ENCODE data around the gene DYNC1LI2.

The DYNC1LI2 gene

DNA sequence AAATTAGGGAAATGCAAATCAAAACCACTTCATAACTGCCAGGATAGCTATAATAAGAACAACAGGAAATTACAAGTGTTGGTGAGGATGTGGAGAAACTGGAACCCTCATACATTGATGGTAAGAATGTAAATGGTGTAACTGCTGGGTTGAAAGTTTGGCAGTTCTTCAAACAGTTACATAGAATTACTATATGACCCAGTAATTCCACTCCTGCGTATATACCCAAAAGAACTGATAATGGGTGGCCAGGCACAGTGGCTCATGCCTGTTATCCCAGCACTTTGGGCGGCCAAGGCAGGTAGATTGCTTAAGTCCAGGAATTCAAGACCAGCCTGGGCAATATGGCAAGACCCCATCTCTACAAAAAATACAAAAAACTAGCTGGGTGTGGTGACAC is 50.4 kb downstream of the DYNC1LI2 start:
- no peaks in the 10 kb centered on the region for H3K79me2 ChIP-seq (ENCODE audit: low read length)
- H3K4me3 ChIP-seq (ENCODE audit: low read length), result no peak overlapping the region
- H3K36me3 ChIP-seq (replicated peaks; ENCODE audit: low read depth, low read length), result no peaks in the 10 kb centered on the region
- peaks cover 6% of the 10 kb centered on the region for H3K27me3 ChIP-seq (ENCODE audit: low read depth, low read length)
- peaks cover 3% of the 10 kb centered on the region; the same call in 1 of the 2 replicates for H3K4me1 ChIP-seq (ENCODE audit: low read length)
- no peak overlapping the region for H3K27ac ChIP-seq (ENCODE audit: low read length)
- no peak overlapping the region for H3K9ac ChIP-seq (ENCODE audit: low read length)
- TF ChIP-seq, protein P1, sequence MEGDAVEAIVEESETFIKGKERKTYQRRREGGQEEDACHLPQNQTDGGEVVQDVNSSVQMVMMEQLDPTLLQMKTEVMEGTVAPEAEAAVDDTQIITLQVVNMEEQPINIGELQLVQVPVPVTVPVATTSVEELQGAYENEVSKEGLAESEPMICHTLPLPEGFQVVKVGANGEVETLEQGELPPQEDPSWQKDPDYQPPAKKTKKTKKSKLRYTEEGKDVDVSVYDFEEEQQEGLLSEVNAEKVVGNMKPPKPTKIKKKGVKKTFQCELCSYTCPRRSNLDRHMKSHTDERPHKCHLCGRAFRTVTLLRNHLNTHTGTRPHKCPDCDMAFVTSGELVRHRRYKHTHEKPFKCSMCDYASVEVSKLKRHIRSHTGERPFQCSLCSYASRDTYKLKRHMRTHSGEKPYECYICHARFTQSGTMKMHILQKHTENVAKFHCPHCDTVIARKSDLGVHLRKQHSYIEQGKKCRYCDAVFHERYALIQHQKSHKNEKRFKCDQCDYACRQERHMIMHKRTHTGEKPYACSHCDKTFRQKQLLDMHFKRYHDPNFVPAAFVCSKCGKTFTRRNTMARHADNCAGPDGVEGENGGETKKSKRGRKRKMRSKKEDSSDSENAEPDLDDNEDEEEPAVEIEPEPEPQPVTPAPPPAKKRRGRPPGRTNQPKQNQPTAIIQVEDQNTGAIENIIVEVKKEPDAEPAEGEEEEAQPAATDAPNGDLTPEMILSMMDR (IDR thresholded peaks at IDR 0.05; ENCODE audit: low read depth, low read length), result no peak
- H3K4me2 ChIP-seq (ENCODE audit: low read length), result no peak overlapping the region
- no peaks in the 10 kb centered on the region for H3K9me3 ChIP-seq (ENCODE audit: insufficient read depth, low read length)
- H4K20me1 ChIP-seq (ENCODE audit: insufficient read depth, low read length), result no peaks in the 10 kb centered on the region
- H2AFZ ChIP-seq (ENCODE audit: low read depth, low read length), result no peak overlapping the region

DNA sequence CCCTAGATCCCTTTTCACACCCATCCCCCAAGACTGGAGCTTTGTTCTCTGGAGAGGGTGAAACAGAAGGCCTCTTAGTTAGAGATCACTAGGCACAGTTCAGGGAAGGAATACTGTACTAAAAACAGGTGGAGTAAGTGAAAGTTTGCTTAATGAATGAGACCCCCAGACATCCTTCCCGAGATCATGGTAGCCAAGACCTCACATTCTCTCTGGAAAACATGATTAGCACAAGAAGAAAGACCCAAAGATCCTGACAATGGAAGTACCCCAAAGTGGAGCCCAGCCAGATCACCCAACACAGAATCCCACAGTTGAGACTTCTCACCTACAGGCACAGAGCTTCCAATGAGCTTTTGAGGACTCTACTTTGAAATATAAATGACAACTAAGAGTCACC is 51.5 kb downstream of the DYNC1LI2 start:
- H2AFZ ChIP-seq (ENCODE audit: low read depth, low read length), result no peak overlapping the region

DNA sequence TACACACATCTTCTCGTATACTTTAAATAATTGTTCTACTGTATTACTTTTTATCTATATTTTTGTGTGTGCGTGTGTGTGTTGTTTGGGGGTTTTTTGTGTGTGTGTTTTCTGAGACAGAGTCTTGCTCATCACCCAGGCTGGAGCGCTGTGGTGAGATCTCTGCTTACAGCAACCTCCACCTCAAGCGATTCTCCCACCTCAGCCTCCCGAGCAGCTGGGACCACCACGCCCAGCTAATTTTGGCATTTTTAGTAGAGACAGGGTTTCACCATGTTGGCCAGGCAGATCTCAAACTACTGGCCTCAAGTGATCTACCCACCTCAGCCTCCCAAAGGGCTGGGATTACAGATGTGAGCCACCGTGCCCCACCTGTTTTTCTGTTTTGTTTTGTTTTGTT is 53.4 kb downstream of the DYNC1LI2 start:
- H3K4me1 ChIP-seq (ENCODE audit: low read length), result peaks cover 12% of the 10 kb centered on the region
- TF ChIP-seq EZH2phosphoT487 (IDR thresholded peaks at IDR 0.05; ENCODE audit: low read depth), result no peak
- TF ChIP-seq, protein P1 (IDR thresholded peaks at IDR 0.05; ENCODE audit: low read depth, low read length), result no peak
- no peak overlapping the region for H3K4me2 ChIP-seq (ENCODE audit: low read length)
- no peaks in the 10 kb centered on the region for H4K20me1 ChIP-seq (ENCODE audit: insufficient read depth, low read length)
- no peak overlapping the region for H2AFZ ChIP-seq (ENCODE audit: low read depth, low read length)
- H3K4me3 ChIP-seq (ENCODE audit: low read length), result no peak overlapping the region
- no peaks in the 10 kb centered on the region for H3K9me3 ChIP-seq (ENCODE audit: insufficient read depth, low read length)
- no peak overlapping the region for H3K27ac ChIP-seq (ENCODE audit: low read length)
- peaks cover 13% of the 10 kb centered on the region for H3K27me3 ChIP-seq (ENCODE audit: low read depth, low read length)
- no peak overlapping the region for H3K9ac ChIP-seq (ENCODE audit: low read length)
- no peaks in the 10 kb centered on the region for H3K36me3 ChIP-seq (replicated peaks; ENCODE audit: low read depth, low read length)
- no peaks in the 10 kb centered on the region for H3K79me2 ChIP-seq (ENCODE audit: low read length)

More for the DNA sequence above, 51.5 kb downstream of the DYNC1LI2 start:
- Histone ChIP-seq H3K4me1 (ENCODE audit: low read length) (peaks cover 9% of the 10 kb centered on the region), H3K9ac (ENCODE audit: low read length) (no peak overlapping the region), H3K9me3 (ENCODE audit: insufficient read depth, low read length) (no peaks in the 10 kb centered on the region), H3K27me3 (ENCODE audit: low read depth, low read length) (peaks cover 13% of the 10 kb centered on the region), H3K4me2 (ENCODE audit: low read length) (no peak overlapping the region), H4K20me1 (ENCODE audit: insufficient read depth, low read length) (no peaks in the 10 kb centered on the region), H3K27ac (ENCODE audit: low read length) (no peak overlapping the region), H3K79me2 (ENCODE audit: low read length) (no peaks in the 10 kb centered on the region), H3K36me3 (replicated peaks; ENCODE audit: low read depth, low read length) (no peaks in the 10 kb centered on the region), H3K4me3 (ENCODE audit: low read length) (no peak overlapping the region)
- TF ChIP-seq, protein P1 (IDR thresholded peaks at IDR 0.05; ENCODE audit: low read depth, low read length), result no peak
- TF ChIP-seq EZH2phosphoT487 (IDR thresholded peaks at IDR 0.05; ENCODE audit: low read depth), result no peak

DNA sequence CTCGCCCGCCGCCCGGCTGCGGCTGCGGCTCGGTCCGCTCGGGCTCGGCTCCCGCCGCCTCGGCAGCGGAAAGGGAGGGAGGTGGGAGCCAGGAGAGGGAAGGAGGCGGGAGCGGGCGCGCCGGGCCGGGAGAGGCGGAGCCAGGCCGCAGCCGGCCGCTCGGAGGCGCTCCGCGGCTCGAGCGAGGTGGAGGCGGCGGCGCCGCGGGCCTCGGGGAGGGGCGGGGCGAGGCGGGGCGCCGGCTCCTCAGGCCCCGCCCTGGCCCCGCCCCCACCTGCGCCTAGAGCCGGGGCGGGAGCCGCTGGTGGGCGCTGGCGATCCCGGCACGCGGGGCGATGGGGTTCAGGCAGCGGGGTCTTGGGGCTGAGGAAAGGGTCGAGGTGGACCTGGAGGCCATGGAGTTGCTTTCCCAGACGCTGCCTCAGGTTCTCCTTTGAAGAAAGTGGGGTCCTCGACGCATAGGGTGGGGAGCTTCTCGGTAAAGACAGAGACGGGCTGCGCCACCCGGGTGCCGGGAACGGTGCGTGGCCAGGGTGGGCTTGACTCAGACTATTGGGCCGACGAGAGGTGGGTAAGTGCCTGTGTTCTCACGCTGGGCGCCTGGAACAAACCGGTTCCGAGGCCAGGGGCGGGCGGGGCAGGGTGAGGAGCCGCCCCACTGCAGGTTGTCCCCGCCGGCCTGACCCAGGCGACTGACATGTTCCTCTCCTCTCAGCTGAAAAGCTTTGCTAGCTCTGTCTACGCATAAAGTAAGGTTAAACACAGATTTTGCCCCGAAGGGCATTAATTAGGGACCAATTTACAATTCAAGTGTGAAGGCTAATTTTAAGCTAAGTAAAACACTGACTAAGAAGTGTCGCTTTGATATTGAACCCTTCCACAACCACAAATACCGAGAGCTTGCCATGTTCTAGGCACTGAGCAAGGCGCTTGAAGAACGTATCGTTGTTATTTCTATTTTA is 54.5 kb downstream of the DYNC1LI2 start, which contains the start of gene CMTM4:
Gene CMTM4 (minus strand): TSS at position 75 of the 962 bp plus-strand sequence. CDS start 218 bp downstream, outside the sequence.
- no peaks in the 10 kb centered on the region for H4K20me1 ChIP-seq (ENCODE audit: insufficient read depth, low read length)
- H3K79me2 ChIP-seq (ENCODE audit: low read length), result no peaks in the 10 kb centered on the region
- H3K9me3 ChIP-seq (ENCODE audit: insufficient read depth, low read length), result no peaks in the 10 kb centered on the region
- peak within 1 kb of the TSS; percentile 88 for H3K4me3 ChIP-seq (ENCODE audit: low read length)
- H3K27ac ChIP-seq (ENCODE audit: low read length), result no peak within 1 kb of the TSS
- no peaks in the 10 kb centered on the region for H3K36me3 ChIP-seq (replicated peaks; ENCODE audit: low read depth, low read length)
- H3K4me1 ChIP-seq (ENCODE audit: low read length), result peaks cover 12% of the 10 kb centered on the region
- peak within 1 kb of the TSS; percentile 95 for H3K4me2 ChIP-seq (ENCODE audit: low read length)
- no peak for TF ChIP-seq EZH2phosphoT487 (IDR thresholded peaks at IDR 0.05; ENCODE audit: low read depth)
- TF ChIP-seq, protein P1 (IDR thresholded peaks at IDR 0.05; ENCODE audit: low read depth, low read length), result peak; percentile 43
- H2AFZ ChIP-seq (ENCODE audit: low read depth, low read length), result peak within 1 kb of the TSS; percentile 95
- H3K27me3 ChIP-seq (ENCODE audit: low read depth, low read length), result peaks cover 13% of the 10 kb centered on the region
- peak within 1 kb of the TSS; percentile 55 for H3K9ac ChIP-seq (ENCODE audit: low read length)
